Neuronal stem cell (in vitro differentiated cells): ENCODE measurements around the gene HHIPL1.
A peak's percentile ranks its signal among the peaks of the same experiment; 100 is the strongest.
"Not testable (repeated sequence)": the region's sequence is repeated elsewhere in the genome, so short reads cannot be mapped to it uniquely, and the experiment has no call there.

Experiments
- DNase-seq: peaks from one replicate; pipeline ENCODE4 v3.0.0-alpha.2; 2013; ENCODE audit warnings: low spot score
- H2AFZ ChIP-seq: one replicate; pipeline ENCODE4 v1.6.1; 2013; ENCODE audit warnings: mild to moderate bottlenecking, low read length, inconsistent platforms
- H2AK5ac ChIP-seq: 2 replicates; pipeline ENCODE4 v1.6.1; 2013; ENCODE audit warnings: low read depth, mild to moderate bottlenecking, inconsistent platforms, low read length, moderate library complexity, mixed read lengths
- H2BK120ac ChIP-seq: 2 replicates; pipeline ENCODE4 v1.6.1; 2013; ENCODE audit warnings: low read depth, mild to moderate bottlenecking, inconsistent platforms, low read length, moderate library complexity, mixed read lengths
- H2BK12ac ChIP-seq: one replicate; pipeline ENCODE4 v1.6.1; 2013; ENCODE audit warnings: low read length, inconsistent platforms
- H2BK15ac ChIP-seq: 2 replicates; pipeline ENCODE4 v1.6.1; 2013; ENCODE audit warnings: mild to moderate bottlenecking, low read length, inconsistent platforms, mixed read lengths
- H2BK5ac ChIP-seq: one replicate; pipeline ENCODE4 v1.6.1; 2013; ENCODE audit warnings: inconsistent platforms, mild to moderate bottlenecking, low read length, moderate library complexity
- H3K14ac ChIP-seq: one replicate; pipeline ENCODE4 v1.6.1; 2013; ENCODE audit warnings: low read length, inconsistent platforms
- H3K18ac ChIP-seq: 2 replicates; pipeline ENCODE4 v1.6.1; 2013; ENCODE audit warnings: low read length, inconsistent platforms
- H3K23ac ChIP-seq: 2 replicates; pipeline ENCODE4 v1.6.1; 2013; ENCODE audit warnings: low read depth, mild to moderate bottlenecking, mixed read lengths, low read length, inconsistent platforms; ENCODE audit not compliant: poor library complexity
- H3K27ac ChIP-seq: replicated peaks from 3 replicates; pipeline ENCODE4 v1.5.1; 2013; ENCODE audit warnings: low read length, inconsistent platforms
- H3K27me3 ChIP-seq, 3 experiments: 2 replicates each; pipeline ENCODE4 v1.6.1; 2013; ENCODE audit warnings: low read length in 3 of 3, mild to moderate bottlenecking in 2 of 3, inconsistent platforms in 1 of 3, low read depth in 1 of 3, mixed read lengths in 1 of 3, moderate library complexity in 1 of 3; ENCODE audit not compliant: control insufficient read depth in 3 of 3, insufficient read depth in 3 of 3
- H3K36me3 ChIP-seq, 2 donors: replicated peaks in 1 of 2; 2 replicates each; pipeline ENCODE4 v1.6.1; 2013; ENCODE audit warnings: low read length in 2 of 2; ENCODE audit not compliant: control insufficient read depth in 2 of 2, insufficient read depth in 2 of 2
- H3K4ac ChIP-seq: 2 replicates; pipeline ENCODE4 v1.6.1; 2013; ENCODE audit warnings: inconsistent platforms, mild to moderate bottlenecking, low read length, moderate library complexity
- H3K4me1 ChIP-seq, 2 donors: 1 replicate in 1 of 2; 2 replicates in 1 of 2; pipeline ENCODE4 v1.6.1; 2013; ENCODE audit warnings: low read length in 2 of 2, low read depth in 1 of 2; ENCODE audit not compliant: control insufficient read depth in 2 of 2, insufficient read depth in 1 of 2
- H3K4me2 ChIP-seq: one replicate; pipeline ENCODE4 v1.6.1; 2013; ENCODE audit warnings: mild to moderate bottlenecking, low read length, inconsistent platforms; ENCODE audit not compliant: insufficient read depth, poor library complexity, severe bottlenecking
- H3K4me3 ChIP-seq, 2 donors: 2 replicates each; pipeline ENCODE4 v1.5.1; 2013; ENCODE audit warnings: low read length in 2 of 2, mild to moderate bottlenecking in 2 of 2, inconsistent platforms in 1 of 2, moderate library complexity in 1 of 2
- H3K79me1 ChIP-seq: one replicate; pipeline ENCODE4 v1.6.1; 2013; ENCODE audit warnings: low read depth, mild to moderate bottlenecking, inconsistent platforms, low read length, moderate library complexity
- H3K9ac ChIP-seq: one replicate; pipeline ENCODE4 v1.6.1; 2013; ENCODE audit warnings: mild to moderate bottlenecking, low read depth, low read length, inconsistent platforms; ENCODE audit not compliant: poor library complexity
- H3K9me3 ChIP-seq, 2 donors: replicated peaks in 1 of 2; 2 replicates each; pipeline versions ENCODE3 to v1.6.1; 2013; ENCODE audit warnings: low read length in 2 of 2, mild to moderate bottlenecking in 2 of 2, inconsistent platforms in 1 of 2, low read depth in 1 of 2, mixed read lengths in 1 of 2, moderate library complexity in 1 of 2; ENCODE audit not compliant: control insufficient read depth in 2 of 2, insufficient read depth in 1 of 2
- H4K8ac ChIP-seq: one replicate; pipeline ENCODE4 v1.6.1; 2013; ENCODE audit warnings: low read depth, mild to moderate bottlenecking, inconsistent platforms, low read length, moderate library complexity
- H4K91ac ChIP-seq: one replicate; pipeline ENCODE4 v1.6.1; 2013; ENCODE audit warnings: low read length, low read depth, mild to moderate bottlenecking, inconsistent platforms; ENCODE audit not compliant: poor library complexity
- WGBS, 2 donors: extraction: QIAGEN DNeasy Blood & Tissue Kit; methylation state at CpG; one replicate each; pipeline ENCODE4 v1.1.7; 2013; ENCODE audit warnings: missing lambda C conversion rate in 2 of 2, mixed read lengths in 1 of 2; ENCODE audit not compliant: insufficient read length in 2 of 2, insufficient replicate concordance in 1 of 2; ENCODE audit errors: extremely low coverage in 2 of 2; 5-methylcytosine and 5-hydroxymethylcytosine counted together

Gene HHIPL1

DNA sequence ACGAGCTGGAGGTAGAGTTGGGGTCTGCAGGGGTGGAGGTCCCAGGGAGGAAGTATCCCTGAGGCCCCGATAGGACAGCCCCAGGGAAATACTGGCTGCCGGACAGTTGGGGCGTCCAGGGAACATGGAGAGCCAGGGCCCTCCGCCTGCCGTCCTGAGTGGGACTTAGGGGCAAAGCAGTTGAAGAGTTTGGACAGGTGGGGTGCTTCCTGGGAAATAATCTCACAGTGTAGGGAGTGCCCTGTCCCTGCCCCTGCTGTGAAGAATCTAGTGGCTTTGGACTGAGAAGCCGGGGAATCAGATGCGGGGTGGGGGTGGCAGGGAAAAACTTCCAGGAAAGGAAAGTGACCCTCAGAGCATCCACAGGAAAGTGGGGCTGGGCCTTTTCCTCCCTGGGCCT is 9.8 kb upstream of the HHIPL1 start:
- no peak overlapping the region for H3K27ac ChIP-seq
- H2BK5ac ChIP-seq = peak overlapping the region; percentile 43
- H2BK15ac ChIP-seq = peak overlapping the region; percentile 79
- no CpG with 5 or more reads among the region's 8 CpGs for WGBS, 2 donors
- H2BK12ac ChIP-seq = no peak overlapping the region
- H3K4ac ChIP-seq = no peak overlapping the region
- peaks cover 1 to 13% of the 10 kb centered on the region in 2 donors for H3K4me1 ChIP-seq
- no peak overlapping the region for H3K9ac ChIP-seq
- H3K4me2 ChIP-seq = no peak overlapping the region
- H3K36me3 ChIP-seq = no peaks in the 10 kb centered on the region
- no peak overlapping the region for H2BK120ac ChIP-seq
- no peak overlapping the region for H3K23ac ChIP-seq
- H3K79me1 ChIP-seq = no peaks in the 10 kb centered on the region
- no peak overlapping the region for H4K91ac ChIP-seq
- H2AK5ac ChIP-seq = no peak overlapping the region
- H2AFZ ChIP-seq = peak overlapping the region; percentile 21
- no peak overlapping the region for H3K4me3 ChIP-seq
- H4K8ac ChIP-seq = no peak overlapping the region
- no peaks in the 10 kb centered on the region for H3K9me3 ChIP-seq
- no peak for DNase-seq
- no peak overlapping the region for H3K18ac ChIP-seq
- no peaks in the 10 kb centered on the region for H3K27me3 ChIP-seq
- no peak overlapping the region for H3K14ac ChIP-seq

DNA sequence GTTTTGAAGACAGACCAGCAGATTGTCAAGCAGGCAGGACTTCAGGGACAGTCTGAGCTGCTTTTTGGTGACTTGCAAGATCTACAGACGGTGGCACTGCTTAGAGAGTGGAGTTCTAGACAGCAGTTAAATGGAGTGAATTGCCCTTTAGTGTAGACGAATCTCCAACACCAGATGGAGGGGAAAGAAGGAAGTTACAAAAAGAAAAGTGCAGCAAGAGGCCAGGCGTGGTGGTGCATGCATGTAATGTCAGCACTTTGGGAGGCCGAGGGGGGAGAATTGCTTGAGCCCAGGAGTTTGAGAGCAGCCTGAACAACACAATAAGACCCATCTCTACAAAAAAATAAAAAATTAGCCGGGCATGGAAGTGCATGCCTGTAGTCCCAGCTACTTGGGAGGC is 8.4 kb upstream of the HHIPL1 start:
- Histone ChIP-seq H2BK12ac (no peak overlapping the region), H3K23ac (no peak overlapping the region), H4K8ac (no peak overlapping the region), H2BK15ac (no peak overlapping the region), H3K4me3 (no peak overlapping the region), H3K9ac (no peak overlapping the region), H3K36me3 (no peaks in the 10 kb centered on the region), H2AFZ (peak overlapping the region; percentile 33), H4K91ac (no peak overlapping the region), H3K27me3 (no peaks in the 10 kb centered on the region), H3K4me2 (no peak overlapping the region), H3K4me1 (peaks cover 1 to 13% of the 10 kb centered on the region in 2 donors), H3K79me1 (no peaks in the 10 kb centered on the region), H3K14ac (no peak overlapping the region), H3K4ac (no peak overlapping the region), H3K18ac (no peak overlapping the region), H2BK5ac (no peak overlapping the region), H2AK5ac (no peak overlapping the region), H3K27ac (no peak overlapping the region), H2BK120ac (no peak overlapping the region), H3K9me3 (no peaks in the 10 kb centered on the region)
- WGBS, 2 donors = no CpG with 5 or more reads among the region's 5 CpGs
- DNase-seq = no peak

DNA sequence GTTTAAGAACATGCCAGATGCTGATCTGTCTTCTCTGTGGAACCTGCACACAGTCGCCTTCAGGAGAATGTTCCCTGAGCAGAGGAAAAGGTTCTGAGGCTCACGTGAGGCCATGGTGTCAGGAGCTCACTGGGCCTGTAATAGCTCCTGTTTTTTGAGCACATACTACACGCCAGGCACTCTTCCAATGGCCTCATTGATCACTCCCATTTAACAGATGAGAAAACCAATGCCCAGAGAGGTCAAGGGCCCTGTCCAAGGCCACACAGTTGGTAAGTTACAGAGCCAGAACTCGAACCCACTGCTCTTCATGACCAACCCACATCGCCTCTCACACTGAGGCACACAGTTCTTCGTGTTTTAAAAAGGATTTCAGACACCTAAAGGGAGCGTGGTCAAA is 7.3 kb upstream of the HHIPL1 start:
- H2BK120ac ChIP-seq = no peak overlapping the region
- DNase-seq = no peak
- no CpG with 5 or more reads among the region's 7 CpGs for WGBS, 2 donors
- no peak overlapping the region for H2AFZ ChIP-seq
- no peaks in the 10 kb centered on the region for H3K79me1 ChIP-seq
- no peak overlapping the region for H3K4me3 ChIP-seq
- no peak overlapping the region for H4K8ac ChIP-seq
- H2BK12ac ChIP-seq = no peak overlapping the region
- no peak overlapping the region for H3K14ac ChIP-seq
- H3K36me3 ChIP-seq = no peaks in the 10 kb centered on the region
- no peak overlapping the region for H3K9ac ChIP-seq
- H2BK15ac ChIP-seq = no peak overlapping the region
- H2AK5ac ChIP-seq = peak overlapping the region; percentile 84
- H3K27me3 ChIP-seq = no peaks in the 10 kb centered on the region
- H3K18ac ChIP-seq = no peak overlapping the region
- no peaks in the 10 kb centered on the region for H3K9me3 ChIP-seq
- no peak overlapping the region for H3K27ac ChIP-seq
- H3K23ac ChIP-seq = no peak overlapping the region
- no peak overlapping the region for H3K4ac ChIP-seq
- H2BK5ac ChIP-seq = no peak overlapping the region
- peaks cover 1 to 12% of the 10 kb centered on the region in 2 donors for H3K4me1 ChIP-seq
- no peak overlapping the region for H4K91ac ChIP-seq
- no peak overlapping the region for H3K4me2 ChIP-seq

DNA sequence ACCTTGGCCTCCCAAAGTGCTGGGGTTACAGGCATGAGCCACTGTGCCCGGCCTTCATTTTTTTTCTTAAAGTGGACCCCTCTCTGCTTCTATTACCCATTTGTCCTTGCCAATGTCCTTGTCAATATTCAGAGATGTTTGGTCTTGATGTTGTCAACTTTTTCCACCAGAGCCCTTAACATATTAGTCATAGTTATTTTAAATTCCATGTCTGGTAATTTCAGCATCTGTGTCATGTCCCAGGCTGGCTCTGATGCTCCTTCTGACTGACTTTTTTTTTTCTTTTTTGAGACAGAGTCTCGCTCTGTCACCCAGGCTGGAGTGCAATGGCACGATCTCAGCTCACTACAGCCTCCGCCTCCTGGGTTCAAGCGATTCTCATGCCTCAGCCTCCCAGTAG is 2.2 kb upstream of the HHIPL1 start:
- H3K9ac ChIP-seq, H3K27ac ChIP-seq, H2AFZ ChIP-seq, H3K4me2 ChIP-seq, H4K91ac ChIP-seq, H3K4me3 ChIP-seq, H2BK120ac ChIP-seq, H4K8ac ChIP-seq, H2AK5ac ChIP-seq, H3K23ac ChIP-seq, H2BK15ac ChIP-seq, H3K9me3 ChIP-seq, DNase-seq, H2BK5ac ChIP-seq, H3K79me1 ChIP-seq, H3K14ac ChIP-seq, H3K18ac ChIP-seq, H3K36me3 ChIP-seq, H3K4ac ChIP-seq, H2BK12ac ChIP-seq: not testable (repeated sequence)
- Histone ChIP-seq H3K4me1 (peaks cover 5 to 11% of the 10 kb centered on the region in 2 donors), H3K27me3 (peaks cover 0 to 18% (median 0%) of the 10 kb centered on the region in 3 experiments)
- no CpG with 5 or more reads among the region's 5 CpGs for WGBS, 2 donors
